Mucosa of stomach (tissue), 1 donor: Measurements from ENCODE around the gene SCGB1C2.

Experiments
- H3K27me3 ChIP-seq: one replicate; pipeline ENCODE4 v1.7.0; 2013; ENCODE audit warnings: mild to moderate bottlenecking, low read length; ENCODE audit not compliant: control insufficient read depth, insufficient read depth
- H3K36me3 ChIP-seq: one replicate; pipeline ENCODE4 v1.7.0; 2013; ENCODE audit warnings: low read length; ENCODE audit not compliant: control insufficient read depth, insufficient read depth
- H3K4me1 ChIP-seq: one replicate; pipeline ENCODE4 v1.7.0; 2013; ENCODE audit warnings: mild to moderate bottlenecking, low read length; ENCODE audit not compliant: control insufficient read depth, insufficient read depth
- H3K4me3 ChIP-seq: one replicate; pipeline ENCODE4 v1.7.0; 2013; ENCODE audit warnings: low read length
- H3K9ac ChIP-seq: one replicate; pipeline ENCODE4 v1.7.0; 2013; ENCODE audit warnings: mild to moderate bottlenecking, low read length, moderate library complexity
- H3K9me3 ChIP-seq: one replicate; pipeline ENCODE4 v1.7.0; 2013; ENCODE audit warnings: mild to moderate bottlenecking, low read length, moderate library complexity; ENCODE audit not compliant: control insufficient read depth
- donor health status: Pancreatic carcinoma.

SCGB1C2 gene

GRCh38 chr17:143785-144281 is 6.5 kb downstream of the SCGB1C2 start:
- H3K36me3 ChIP-seq = no peaks in the 10 kb centered on the region
- peaks cover 4% of the 10 kb centered on the region for H3K27me3 ChIP-seq
- no peaks in the 10 kb centered on the region for H3K4me1 ChIP-seq
- no peaks in the 10 kb centered on the region for H3K9me3 ChIP-seq
- H3K4me3 ChIP-seq = no peak overlapping the region
- no peak overlapping the region for H3K9ac ChIP-seq

GRCh38 chr17:144936-145670 is 7.7 kb downstream of the SCGB1C2 start:
- Histone ChIP-seq H3K9ac (no peak overlapping the region), H3K9me3 (no peaks in the 10 kb centered on the region), H3K36me3 (no peaks in the 10 kb centered on the region), H3K4me3 (no peak overlapping the region), H3K4me1 (no peaks in the 10 kb centered on the region), H3K27me3 (peaks cover 4% of the 10 kb centered on the region)

- Histone ChIP-seq H3K9me3 (no peaks in the 10 kb centered on the region), H3K9ac (no peak overlapping the region), H3K4me1 (no peaks in the 10 kb centered on the region), H3K4me3 (no peak overlapping the region), H3K36me3 (no peaks in the 10 kb centered on the region), H3K27me3 (peaks cover 4% of the 10 kb centered on the region)
These were observed 8.5 kb downstream of the SCGB1C2 start for GRCh38 chr17:145671-146541.

- peaks cover 4% of the 10 kb centered on the region for H3K27me3 ChIP-seq
- no peaks in the 10 kb centered on the region for H3K9me3 ChIP-seq
- H3K36me3 ChIP-seq = no peaks in the 10 kb centered on the region
- H3K4me3 ChIP-seq = no peak overlapping the region
- H3K4me1 ChIP-seq = no peaks in the 10 kb centered on the region
- H3K9ac ChIP-seq = no peak overlapping the region
These were observed 9.2 kb downstream of the SCGB1C2 start for GRCh38 chr17:146546-146945.

- Histone ChIP-seq H3K36me3 (no peaks in the 10 kb centered on the region), H3K9me3 (no peaks in the 10 kb centered on the region), H3K27me3 (peaks cover 4% of the 10 kb centered on the region), H3K9ac (no peak overlapping the region), H3K4me3 (no peak overlapping the region), H3K4me1 (no peaks in the 10 kb centered on the region)
These were observed 9.8 kb downstream of the SCGB1C2 start for GRCh38 chr17:146983-147761.

GRCh38 chr17:147796-148740 is 10.7 kb downstream of the SCGB1C2 start:
- no peaks in the 10 kb centered on the region for H3K4me1 ChIP-seq
- H3K27me3 ChIP-seq = peaks cover 2% of the 10 kb centered on the region
- no peaks in the 10 kb centered on the region for H3K9me3 ChIP-seq
- no peaks in the 10 kb centered on the region for H3K36me3 ChIP-seq
- no peak overlapping the region for H3K4me3 ChIP-seq
- no peak overlapping the region for H3K9ac ChIP-seq

- H3K36me3 ChIP-seq = no peaks in the 10 kb centered on the region
- H3K9me3 ChIP-seq = no peaks in the 10 kb centered on the region
- no peak overlapping the region for H3K9ac ChIP-seq
- no peak overlapping the region for H3K4me3 ChIP-seq
- no peaks in the 10 kb centered on the region for H3K4me1 ChIP-seq
- H3K27me3 ChIP-seq = no peaks in the 10 kb centered on the region
These were observed 11.4 kb downstream of the SCGB1C2 start for GRCh38 chr17:148757-149156.

GRCh38 chr17:149231-149630 is 11.9 kb downstream of the SCGB1C2 start:
- Histone ChIP-seq H3K9ac (no peak overlapping the region), H3K9me3 (no peaks in the 10 kb centered on the region), H3K36me3 (no peaks in the 10 kb centered on the region), H3K4me3 (no peak overlapping the region), H3K27me3 (no peaks in the 10 kb centered on the region), H3K4me1 (no peaks in the 10 kb centered on the region)

- no peaks in the 10 kb centered on the region for H3K9me3 ChIP-seq
- no peak overlapping the region for H3K9ac ChIP-seq
- no peaks in the 10 kb centered on the region for H3K27me3 ChIP-seq
- no peaks in the 10 kb centered on the region for H3K36me3 ChIP-seq
- H3K4me3 ChIP-seq = no peak overlapping the region
- H3K4me1 ChIP-seq = no peaks in the 10 kb centered on the region
These were observed 12.7 kb downstream of the SCGB1C2 start for GRCh38 chr17:149897-150584.

GRCh38 chr17:151004-151403 is 13.6 kb downstream of the SCGB1C2 start:
- no peaks in the 10 kb centered on the region for H3K36me3 ChIP-seq
- H3K9me3 ChIP-seq = no peaks in the 10 kb centered on the region
- H3K9ac ChIP-seq = no peak overlapping the region
- no peak overlapping the region for H3K4me3 ChIP-seq
- no peaks in the 10 kb centered on the region for H3K27me3 ChIP-seq
- no peaks in the 10 kb centered on the region for H3K4me1 ChIP-seq
